Kidney epithelial cell (primary cell): ENCODE data around the gene DUS1L. TPM values are rescaled to one million over a fixed set of nuclear protein-coding genes. Genes with fewer than 3 reads are reported as not detected.

Source experiments
- DNase-seq: peaks from one replicate; pipeline ENCODE4 v3.0.0-alpha.2; 2010; ENCODE audit warnings: low read depth
- H3K27me3 ChIP-seq: 2 replicates; pipeline ENCODE4 v1.6.0; 2011; ENCODE audit warnings: low read length; ENCODE audit not compliant: control insufficient read depth, insufficient read depth
- H3K36me3 ChIP-seq: 2 replicates; pipeline ENCODE4 v1.5.1; 2011; ENCODE audit warnings: low read length; ENCODE audit not compliant: control insufficient read depth, insufficient read depth
- H3K4me3 ChIP-seq: 2 replicates; pipeline ENCODE4 v1.5.1; 2011; ENCODE audit warnings: low read depth, mild to moderate bottlenecking, control low read depth, low read length
- CTCF ChIP-seq: IDR thresholded peaks from 2 replicates; pipeline ENCODE4 v1.5.1; 2011; ENCODE audit warnings: mild to moderate bottlenecking, moderate library complexity, low read length, control low read depth, inconsistent platforms; ENCODE audit not compliant: insufficient read depth, poor library complexity, severe bottlenecking
- total RNA-seq: library from RNA; depleted of rRNA; stranded (reverse); fragments of >200 nt; gene quantifications from 2 replicates; pipeline ENCODE4 v1.2.3, GENCODE V29; 2015

The DUS1L gene
- total RNA-seq, 1 donor from 2014 or later, result 147 TPM

- no peak for DNase-seq
- no peak for TF ChIP-seq CTCF
- Histone ChIP-seq H3K4me3 (no peak overlapping the region), H3K36me3 (peaks cover 4% of the 10 kb centered on the region), H3K27me3 (no peaks in the 10 kb centered on the region)
Observed at GRCh38 chr17:82016061-82016874, 49.3 kb downstream of the DUS1L start.

GRCh38 chr17:82015311-82015971 is 50.2 kb downstream of the DUS1L start:
- peaks cover 4% of the 10 kb centered on the region for H3K36me3 ChIP-seq
- H3K4me3 ChIP-seq, result no peak overlapping the region
- no peaks in the 10 kb centered on the region for H3K27me3 ChIP-seq
- no peak for DNase-seq
- TF ChIP-seq CTCF, result no peak

GRCh38 chr17:82014971-82015310 is 50.7 kb downstream of the DUS1L start:
- no peaks in the 10 kb centered on the region for H3K27me3 ChIP-seq
- no peak overlapping the region for H3K4me3 ChIP-seq
- TF ChIP-seq CTCF, result no peak
- DNase-seq, result no peak
- peaks cover 4% of the 10 kb centered on the region for H3K36me3 ChIP-seq

- no peak for TF ChIP-seq CTCF
- H3K36me3 ChIP-seq, result peaks cover 4% of the 10 kb centered on the region
- H3K27me3 ChIP-seq, result no peaks in the 10 kb centered on the region
- H3K4me3 ChIP-seq, result no peak overlapping the region
- DNase-seq, result no peak
Observed at GRCh38 chr17:82014432-82014831, 51.2 kb downstream of the DUS1L start.

GRCh38 chr17:82013772-82014321 is 51.8 kb downstream of the DUS1L start:
- H3K4me3 ChIP-seq, result no peak overlapping the region
- no peak for DNase-seq
- TF ChIP-seq CTCF, result no peak

More at GRCh38 chr17:82013772-82014321, 51.8 kb downstream of the DUS1L start:
- Histone ChIP-seq H3K27me3 (no peaks in the 10 kb centered on the region), H3K36me3 (peaks cover 4% of the 10 kb centered on the region)
